Measurements from ENCODE around the gene PRKG1.

PRKG1 gene

GRCh38 chr10:51767103-51767763 lies 692.9 kb downstream of the PRKG1 start:
- no peak for TF ChIP-seq POLR2AphosphoS5 (IDR thresholded peaks at IDR 0.05; ENCODE audit: low read depth, low read length)
- no peak for TF ChIP-seq POLR2A (IDR thresholded peaks at IDR 0.05; ENCODE audit: low read depth, low read length)
- TF ChIP-seq SPI1 (IDR thresholded peaks at IDR 0.05; ENCODE audit: low read depth, low read length), result no peak
- TF ChIP-seq TAF1 (IDR thresholded peaks at IDR 0.05; ENCODE audit: low read depth, low read length), result no peak
- TF ChIP-seq POU2F2 (IDR thresholded peaks at IDR 0.05; ENCODE audit: low read depth, low read length), result no peak
- no peak for TF ChIP-seq PAX5 (IDR thresholded peaks at IDR 0.05; ENCODE audit: insufficient read depth, low read length, severe bottlenecking)
- DNase-seq (ENCODE audit: insufficient read length, low spot score), result no peak
- FAIRE-seq, result no peak

- DNase-seq (ENCODE audit: insufficient read length, low spot score) (no peak), FAIRE-seq (no peak)
- TF ChIP-seq POLR2AphosphoS5 (IDR thresholded peaks at IDR 0.05; ENCODE audit: low read depth, low read length), result no peak
- TF ChIP-seq POU2F2 (IDR thresholded peaks at IDR 0.05; ENCODE audit: low read depth, low read length), result no peak
- no peak for TF ChIP-seq PAX5 (IDR thresholded peaks at IDR 0.05; ENCODE audit: insufficient read depth, low read length, severe bottlenecking)
These were observed 694.7 kb downstream of the PRKG1 start for GRCh38 chr10:51768886-51769465.

GRCh38 chr10:51770709-51771108 lies 696.4 kb downstream of the PRKG1 start:
- no peak for TF ChIP-seq POU2F2 (IDR thresholded peaks at IDR 0.05; ENCODE audit: low read depth, low read length)
- no peak for TF ChIP-seq POLR2AphosphoS5 (IDR thresholded peaks at IDR 0.05; ENCODE audit: low read depth, low read length)
- no peak for TF ChIP-seq POLR2A (IDR thresholded peaks at IDR 0.05; ENCODE audit: low read depth, low read length)
- TF ChIP-seq TAF1 (IDR thresholded peaks at IDR 0.05; ENCODE audit: low read depth, low read length), result no peak
- no peak for TF ChIP-seq PAX5 (IDR thresholded peaks at IDR 0.05; ENCODE audit: insufficient read depth, low read length, severe bottlenecking)
- no peak for TF ChIP-seq SPI1 (IDR thresholded peaks at IDR 0.05; ENCODE audit: low read depth, low read length)
- no peak for FAIRE-seq
- no peak for DNase-seq (ENCODE audit: insufficient read length, low spot score)

DNA sequence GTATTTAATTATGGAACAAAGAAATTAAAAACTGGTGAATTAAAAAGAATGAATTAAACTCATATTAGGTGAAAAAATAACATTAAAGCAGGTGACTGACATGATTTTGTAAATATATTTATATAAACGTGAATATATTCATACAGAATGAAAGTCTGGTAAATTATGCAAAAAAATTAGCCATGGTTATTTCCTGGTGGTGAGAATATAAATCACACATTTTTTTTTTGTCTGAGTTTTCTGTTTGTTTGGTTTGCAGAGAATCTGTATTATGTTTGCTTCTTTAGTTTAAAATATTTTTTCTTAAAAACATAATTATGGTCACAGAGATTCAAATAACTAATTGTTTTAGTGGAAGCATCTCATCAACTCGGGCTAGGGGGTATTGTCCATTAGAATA lies 698.1 kb downstream of the PRKG1 start:
- DNase-seq (ENCODE audit: insufficient read length, low spot score), result no peak
- TF ChIP-seq POU2F2 (IDR thresholded peaks at IDR 0.05; ENCODE audit: low read depth, low read length), result no peak
- FAIRE-seq, result no peak

- no peak for FAIRE-seq
- no peak for DNase-seq (ENCODE audit: insufficient read length, low spot score)
- TF ChIP-seq POLR2A (IDR thresholded peaks at IDR 0.05; ENCODE audit: low read depth, low read length) (no peak), POLR2AphosphoS5 (IDR thresholded peaks at IDR 0.05; ENCODE audit: low read depth, low read length) (no peak), POU2F2 (IDR thresholded peaks at IDR 0.05; ENCODE audit: low read depth, low read length) (no peak), SPI1 (IDR thresholded peaks at IDR 0.05; ENCODE audit: low read depth, low read length) (no peak), TAF1 (IDR thresholded peaks at IDR 0.05; ENCODE audit: low read depth, low read length) (no peak), PAX5 (IDR thresholded peaks at IDR 0.05; ENCODE audit: insufficient read depth, low read length, severe bottlenecking) (no peak)
These were observed 699.4 kb downstream of the PRKG1 start for GRCh38 chr10:51773681-51774080.

DNA sequence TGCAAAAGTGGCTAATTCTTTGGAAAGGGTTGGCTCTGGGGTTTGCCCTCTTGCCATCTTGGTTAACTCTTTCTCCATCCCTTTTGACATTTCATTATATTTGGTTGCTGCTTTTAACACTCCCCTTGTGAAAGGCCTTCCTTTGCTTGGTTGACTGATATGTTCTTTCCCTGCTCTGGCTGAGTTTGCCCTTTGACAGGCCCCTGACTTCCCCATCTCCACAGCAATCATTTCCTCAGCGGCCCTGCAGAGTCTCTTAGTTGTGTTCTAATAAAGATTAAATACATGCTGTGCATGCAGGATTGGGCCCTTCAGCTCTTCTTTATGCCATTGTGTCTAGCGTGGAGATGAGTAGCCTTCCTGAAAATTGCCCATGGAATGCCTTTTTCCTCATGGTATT lies 709.7 kb downstream of the PRKG1 start:
- TF ChIP-seq TAF1 (IDR thresholded peaks at IDR 0.05; ENCODE audit: low read depth, low read length), result no peak
- no peak for TF ChIP-seq POLR2A (IDR thresholded peaks at IDR 0.05; ENCODE audit: low read depth, low read length)
- no peak for TF ChIP-seq SPI1 (IDR thresholded peaks at IDR 0.05; ENCODE audit: low read depth, low read length)
- no peak for TF ChIP-seq POU2F2 (IDR thresholded peaks at IDR 0.05; ENCODE audit: low read depth, low read length)
- TF ChIP-seq POLR2AphosphoS5 (IDR thresholded peaks at IDR 0.05; ENCODE audit: low read depth, low read length), result no peak
- no peak for TF ChIP-seq PAX5 (IDR thresholded peaks at IDR 0.05; ENCODE audit: insufficient read depth, low read length, severe bottlenecking)
- FAIRE-seq (no peak), DNase-seq (ENCODE audit: insufficient read length, low spot score) (no peak)

GRCh38 chr10:51786016-51786683 lies 711.9 kb downstream of the PRKG1 start:
- no peak for FAIRE-seq
- DNase-seq (ENCODE audit: insufficient read length, low spot score), result no peak
- TF ChIP-seq PAX5 (IDR thresholded peaks at IDR 0.05; ENCODE audit: insufficient read depth, low read length, severe bottlenecking) (no peak), SPI1 (IDR thresholded peaks at IDR 0.05; ENCODE audit: low read depth, low read length) (no peak), POU2F2 (IDR thresholded peaks at IDR 0.05; ENCODE audit: low read depth, low read length) (no peak), TAF1 (IDR thresholded peaks at IDR 0.05; ENCODE audit: low read depth, low read length) (no peak), POLR2A (IDR thresholded peaks at IDR 0.05; ENCODE audit: low read depth, low read length) (no peak), POLR2AphosphoS5 (IDR thresholded peaks at IDR 0.05; ENCODE audit: low read depth, low read length) (no peak)

DNA sequence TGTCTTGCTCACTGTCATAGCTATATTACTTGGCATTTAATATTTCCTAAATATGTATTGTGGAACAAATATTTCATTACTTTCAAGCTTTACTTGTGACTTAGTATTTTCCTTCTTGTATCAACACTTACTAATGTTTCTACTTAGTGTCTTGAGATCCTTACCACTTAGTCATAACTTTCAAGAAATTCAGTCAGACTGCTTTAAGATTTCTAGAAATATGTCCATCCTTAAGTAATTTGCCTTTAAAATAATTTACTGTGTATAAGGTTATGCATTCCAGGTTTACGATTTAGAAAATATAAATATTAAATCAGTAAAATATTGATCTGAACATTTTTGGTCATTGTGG lies 712.4 kb downstream of the PRKG1 start:
- FAIRE-seq, result no peak
- no peak for TF ChIP-seq POU2F2 (IDR thresholded peaks at IDR 0.05; ENCODE audit: low read depth, low read length)
- no peak for TF ChIP-seq TAF1 (IDR thresholded peaks at IDR 0.05; ENCODE audit: low read depth, low read length)
- no peak for TF ChIP-seq POLR2A (IDR thresholded peaks at IDR 0.05; ENCODE audit: low read depth, low read length)
- TF ChIP-seq POLR2AphosphoS5 (IDR thresholded peaks at IDR 0.05; ENCODE audit: low read depth, low read length), result no peak
- no peak for DNase-seq (ENCODE audit: insufficient read length, low spot score)

- no peak for TF ChIP-seq PAX5 (IDR thresholded peaks at IDR 0.05; ENCODE audit: insufficient read depth, low read length, severe bottlenecking)
- TF ChIP-seq SPI1 (IDR thresholded peaks at IDR 0.05; ENCODE audit: low read depth, low read length), result no peak
- no peak for TF ChIP-seq TAF1 (IDR thresholded peaks at IDR 0.05; ENCODE audit: low read depth, low read length)
- TF ChIP-seq POU2F2 (IDR thresholded peaks at IDR 0.05; ENCODE audit: low read depth, low read length), result no peak
- TF ChIP-seq POLR2AphosphoS5 (IDR thresholded peaks at IDR 0.05; ENCODE audit: low read depth, low read length), result no peak
- TF ChIP-seq POLR2A (IDR thresholded peaks at IDR 0.05; ENCODE audit: low read depth, low read length), result no peak
- FAIRE-seq (no peak), DNase-seq (ENCODE audit: insufficient read length, low spot score) (no peak)
These were observed 714.0 kb downstream of the PRKG1 start for GRCh38 chr10:51788273-51788672.

DNA sequence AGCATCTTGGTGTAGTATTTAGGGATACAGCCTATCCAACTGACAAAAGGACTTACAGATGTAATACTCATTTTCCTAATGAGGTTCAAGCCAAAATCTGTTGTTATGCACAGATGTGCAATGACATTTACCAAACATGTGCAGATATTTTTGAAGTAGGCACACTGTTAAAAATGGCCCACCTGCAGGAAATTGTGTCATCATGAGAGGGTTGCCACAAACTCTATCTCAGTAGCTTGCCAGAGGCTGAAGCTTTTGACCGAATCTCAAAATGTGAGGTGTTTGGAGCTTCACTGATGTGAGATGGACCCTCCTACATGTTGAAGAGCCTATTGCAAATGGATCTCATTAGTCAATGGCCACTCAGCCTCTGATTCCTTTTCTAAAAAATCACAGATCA lies 714.8 kb downstream of the PRKG1 start:
- TF ChIP-seq POU2F2 (IDR thresholded peaks at IDR 0.05; ENCODE audit: low read depth, low read length) (no peak), POLR2A (IDR thresholded peaks at IDR 0.05; ENCODE audit: low read depth, low read length) (no peak), SPI1 (IDR thresholded peaks at IDR 0.05; ENCODE audit: low read depth, low read length) (no peak), PAX5 (IDR thresholded peaks at IDR 0.05; ENCODE audit: insufficient read depth, low read length, severe bottlenecking) (no peak), TAF1 (IDR thresholded peaks at IDR 0.05; ENCODE audit: low read depth, low read length) (no peak), POLR2AphosphoS5 (IDR thresholded peaks at IDR 0.05; ENCODE audit: low read depth, low read length) (no peak)

More for the DNA sequence above, 714.8 kb downstream of the PRKG1 start:
- no peak for DNase-seq (ENCODE audit: insufficient read length, low spot score)
- FAIRE-seq, result no peak

Measured in GM12891 (cell line).